22Rv1 (cell line): ENCODE results near the gene STARD9.

Experiments used
- H3K27ac ChIP-seq: fragments of 450-650 bp; 2 replicates; pipeline ENCODE4 v1.5.1; 2017
- CTCF ChIP-seq: fragments of 450-650 bp; IDR thresholded peaks from 2 replicates; pipeline ENCODE4 v1.5.1; 2017; ENCODE audit warnings: mild to moderate bottlenecking
- ZFX ChIP-seq: fragments of 450-650 bp; IDR thresholded peaks from 2 replicates; pipeline ENCODE4 v1.6.1; 2017; ENCODE audit warnings: antibody characterized with exemption, borderline replicate concordance

Gene STARD9

GRCh38 chr15:42705336-42705735, 129.9 kb downstream of the STARD9 start:
- TF ChIP-seq ZFX: no peak
- no peak for TF ChIP-seq CTCF
- no peak overlapping the region for H3K27ac ChIP-seq

GRCh38 chr15:42707068-42707467, 131.7 kb downstream of the STARD9 start:
- H3K27ac ChIP-seq: peak overlapping the region; percentile 45
- no peak for TF ChIP-seq CTCF
- no peak for TF ChIP-seq ZFX

DNA sequence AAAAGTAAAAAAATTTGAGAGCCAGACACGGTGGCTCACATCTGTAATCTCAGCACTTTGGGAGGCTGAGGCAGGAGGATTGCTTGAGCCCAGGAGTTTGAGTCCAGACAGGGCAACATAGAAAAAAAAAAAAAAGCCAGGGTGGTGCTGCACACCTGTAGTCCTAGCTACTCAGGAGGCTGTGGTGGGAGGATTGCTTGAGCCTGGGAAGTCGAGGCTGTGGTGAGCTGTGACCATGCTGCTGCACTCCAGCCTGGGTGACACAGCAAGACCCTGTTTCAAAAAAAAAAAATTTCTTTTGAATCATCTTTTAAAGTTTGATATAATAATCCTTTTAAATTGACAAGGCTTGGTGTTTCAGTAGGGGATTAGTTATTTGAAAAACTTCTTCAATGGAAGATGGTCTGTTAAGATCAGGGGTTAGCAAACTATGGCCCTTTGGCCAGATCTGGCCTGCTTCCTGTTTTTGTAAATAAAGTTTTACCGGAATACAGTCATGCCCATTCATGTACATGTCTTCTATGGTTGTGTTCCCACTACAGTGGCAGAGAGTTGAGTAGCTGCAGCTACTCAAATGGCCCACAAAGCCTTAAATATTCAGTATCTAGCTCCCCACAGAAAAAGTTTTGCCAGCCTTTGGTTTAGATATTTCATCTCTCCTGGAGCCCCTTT, 132.6 kb downstream of the STARD9 start:
- H3K27ac ChIP-seq: no peak overlapping the region
- TF ChIP-seq ZFX: no peak
- no peak for TF ChIP-seq CTCF

- TF ChIP-seq CTCF: no peak
- no peak for TF ChIP-seq ZFX
- no peak overlapping the region for H3K27ac ChIP-seq
These were observed 135.3 kb downstream of the STARD9 start for GRCh38 chr15:42710662-42711061.

GRCh38 chr15:42711746-42712145, 136.3 kb downstream of the STARD9 start:
- TF ChIP-seq CTCF: no peak
- TF ChIP-seq ZFX: no peak
- H3K27ac ChIP-seq: no peak overlapping the region

- no peak overlapping the region for H3K27ac ChIP-seq
- no peak for TF ChIP-seq CTCF
- TF ChIP-seq ZFX: no peak
These were observed 137.2 kb downstream of the STARD9 start for GRCh38 chr15:42712584-42712983.

DNA sequence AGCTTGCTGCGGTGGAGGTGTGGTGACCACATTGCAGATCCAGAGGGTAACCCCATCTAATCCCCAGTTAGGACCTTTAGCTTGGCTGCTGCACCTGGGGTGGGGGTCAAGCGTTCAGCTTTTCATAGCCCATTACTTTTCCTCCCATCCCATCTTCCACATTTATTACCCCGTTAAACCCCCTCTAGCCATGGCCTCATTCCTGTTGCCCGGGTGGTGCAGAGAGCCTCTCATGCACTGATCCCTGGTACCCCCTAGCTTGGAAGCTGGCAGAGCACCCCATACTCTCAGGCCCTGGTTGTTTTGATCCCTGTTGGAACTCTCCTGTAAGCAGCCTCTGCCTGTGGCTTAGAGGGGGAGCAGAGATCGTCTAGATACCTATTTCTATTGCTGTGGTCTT, 140.7 kb downstream of the STARD9 start:
- no peak overlapping the region for H3K27ac ChIP-seq
- TF ChIP-seq ZFX: no peak
- no peak for TF ChIP-seq CTCF
